ENCODE measurements around the gene UCN3. TPM values are rescaled to one million over a fixed set of nuclear protein-coding genes. Genes with fewer than 3 reads are reported as not detected.

UCN3 gene
- polyA plus RNA-seq, 2 of the 4 experiments (the other 2 are of a cell fraction): not detected

GRCh38 chr10:5343561-5343960 is 21.2 kb upstream of the UCN3 start:
- H3K4me2 ChIP-seq: no peak overlapping the region
- CTCF ChIA-PET: interaction anchor here (0.6 to 1.6 kb wide), 4 partner anchors 9 to 247 kb away, joined by 3 to 4 read pairs (median 4); no protein-coding TSS in a partner anchor
- no peaks in the 10 kb centered on the region for H3K4me1 ChIP-seq
- FAIRE-seq: no peak
- peak; percentile 50 to 72; a peak in 3 of 6 replicates for ATAC-seq
- peak in 1 of 2 experiments; percentile 45 for DNase-seq (ENCODE audit: low read depth in 1 of 2, low spot score in 1 of 2)
- no peaks in the 10 kb centered on the region for H3K9me3 ChIP-seq
- H3K4me3 ChIP-seq: no peak overlapping the region
- TF ChIP-seq RAD21 (conservative IDR thresholded peaks at IDR 0.05 in 1 of 2, IDR thresholded peaks at IDR 0.05 in 1 of 2) (peak; percentile 15 to 46; a peak in 2 of 5 replicates), RARB (CRISPR knock-in tag; IDR thresholded peaks at IDR 0.05) (no peak)
- TF ChIP-seq, protein P1, sequence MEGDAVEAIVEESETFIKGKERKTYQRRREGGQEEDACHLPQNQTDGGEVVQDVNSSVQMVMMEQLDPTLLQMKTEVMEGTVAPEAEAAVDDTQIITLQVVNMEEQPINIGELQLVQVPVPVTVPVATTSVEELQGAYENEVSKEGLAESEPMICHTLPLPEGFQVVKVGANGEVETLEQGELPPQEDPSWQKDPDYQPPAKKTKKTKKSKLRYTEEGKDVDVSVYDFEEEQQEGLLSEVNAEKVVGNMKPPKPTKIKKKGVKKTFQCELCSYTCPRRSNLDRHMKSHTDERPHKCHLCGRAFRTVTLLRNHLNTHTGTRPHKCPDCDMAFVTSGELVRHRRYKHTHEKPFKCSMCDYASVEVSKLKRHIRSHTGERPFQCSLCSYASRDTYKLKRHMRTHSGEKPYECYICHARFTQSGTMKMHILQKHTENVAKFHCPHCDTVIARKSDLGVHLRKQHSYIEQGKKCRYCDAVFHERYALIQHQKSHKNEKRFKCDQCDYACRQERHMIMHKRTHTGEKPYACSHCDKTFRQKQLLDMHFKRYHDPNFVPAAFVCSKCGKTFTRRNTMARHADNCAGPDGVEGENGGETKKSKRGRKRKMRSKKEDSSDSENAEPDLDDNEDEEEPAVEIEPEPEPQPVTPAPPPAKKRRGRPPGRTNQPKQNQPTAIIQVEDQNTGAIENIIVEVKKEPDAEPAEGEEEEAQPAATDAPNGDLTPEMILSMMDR (IDR thresholded peaks at IDR 0.05): no peak
- WGBS (ENCODE audit: missing lambda C conversion rate): 74% methylated on average over 4 of the region's 4 CpGs
- no peak overlapping the region for H3K27ac ChIP-seq
- POLR2A ChIA-PET: no interaction called here

DNA sequence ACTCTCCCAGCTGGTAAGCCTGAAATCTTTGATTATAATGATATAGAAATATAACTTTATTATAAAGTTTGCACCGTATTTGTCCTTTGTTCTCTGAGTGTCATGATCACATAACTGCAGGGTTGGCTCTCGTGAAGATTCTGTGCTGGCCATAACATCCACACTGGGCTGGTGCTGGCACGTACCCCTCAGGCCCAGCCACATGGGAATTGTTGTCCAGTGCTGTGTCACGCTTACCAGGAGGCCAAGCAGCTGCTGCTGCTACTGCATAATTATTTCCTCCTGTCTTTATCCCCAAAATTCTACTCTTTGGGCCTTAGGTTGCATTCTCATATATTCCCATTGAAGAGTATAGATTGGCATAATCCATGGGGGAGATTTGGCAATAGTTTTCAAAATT is 20.8 kb upstream of the UCN3 start:
- ATAC-seq (no peak), DNase-seq (ENCODE audit: low read depth in 1 of 2, low spot score in 1 of 2) (no peak), FAIRE-seq (no peak)
- no peaks in the 10 kb centered on the region for H3K9me3 ChIP-seq
- no peak overlapping the region for H3K27ac ChIP-seq
- ChIA-PET CTCF (interaction anchor here (0.7 to 1.6 kb wide), 3 partner anchors 10 to 59 kb away, joined by 3 to 4 read pairs (median 4); no protein-coding TSS in a partner anchor), POLR2A (interaction anchor here (0.6 kb wide), 1 partner anchor 496 kb away, joined by 3 read pairs; no protein-coding TSS in a partner anchor)
- no peak for TF ChIP-seq POLR2A (IDR thresholded peaks at IDR 0.05; ENCODE audit: low read length)
- TF ChIP-seq MAX (IDR thresholded peaks at IDR 0.05): no peak
- TF ChIP-seq CEBPB (IDR thresholded peaks at IDR 0.05): no peak
- TF ChIP-seq RARB (CRISPR knock-in tag; IDR thresholded peaks at IDR 0.05): no peak
- H3K4me3 ChIP-seq: no peak overlapping the region
- H3K4me2 ChIP-seq: no peak overlapping the region
- 0 out of 3 replicates have a peak, but pooled peaks cover under 1% of the 10 kb centered on the region for H3K4me1 ChIP-seq
- WGBS (ENCODE audit: missing lambda C conversion rate): 88% methylated on average over 4 of the region's 4 CpGs

- TF ChIP-seq PHF8 (IDR thresholded peaks at IDR 0.05; ENCODE audit: borderline replicate concordance, low read depth): no peak
- TF ChIP-seq KDM5A (IDR thresholded peaks at IDR 0.05): no peak
- no peak for TF ChIP-seq FOSL2 (IDR thresholded peaks at IDR 0.05)
- no peak for TF ChIP-seq FOSL2 (CRISPR knock-in tag; IDR thresholded peaks at IDR 0.05)
- no peak for TF ChIP-seq CBX2 (IDR thresholded peaks at IDR 0.05; ENCODE audit: borderline replicate concordance, low read depth)
- no peak for TF ChIP-seq ZNF302 (CRISPR knock-in tag; IDR thresholded peaks at IDR 0.05)
- TF ChIP-seq MAZ (IDR thresholded peaks at IDR 0.05; ENCODE audit: borderline replicate concordance, low read depth, low read length): no peak
- no peak for TF ChIP-seq ZSCAN20 (CRISPR knock-in tag; IDR thresholded peaks at IDR 0.05)
- ChIA-PET CTCF (no interaction called here), POLR2A (interaction anchor here (0.6 kb wide), 1 partner anchor 497 kb away, joined by 3 read pairs; no protein-coding TSS in a partner anchor)
- FAIRE-seq (no peak), DNase-seq (ENCODE audit: low read depth in 1 of 2, low spot score in 1 of 2) (no peak), ATAC-seq (no peak)
- Histone ChIP-seq H3K4me1 (0 out of 3 replicates have a peak, but pooled peaks cover 8% of the 10 kb centered on the region), H3K9me3 (no peaks in the 10 kb centered on the region), H3K27ac (no peak overlapping the region), H3K4me2 (no peak overlapping the region), H3K4me3 (no peak overlapping the region)
Observed at GRCh38 chr10:5344746-5345145, 20.0 kb upstream of the UCN3 start.

GRCh38 chr10:5346881-5347280 is 17.9 kb upstream of the UCN3 start:
- no peak for FAIRE-seq
- Histone ChIP-seq H3K4me3 (no peak overlapping the region), H3K9me3 (no peaks in the 10 kb centered on the region), H3K4me2 (no peak overlapping the region), H3K27ac (no peak overlapping the region), H3K4me1 (0 out of 3 replicates have a peak, but pooled peaks cover 8% of the 10 kb centered on the region)
- POLR2A ChIA-PET: no interaction called here
- DNase-seq (ENCODE audit: low read depth in 1 of 2, low spot score in 1 of 2): no peak
- TF ChIP-seq RNF2 (IDR thresholded peaks at IDR 0.05; ENCODE audit: borderline replicate concordance, low read depth): no peak
- TF ChIP-seq NPAS2 (CRISPR knock-in tag; IDR thresholded peaks at IDR 0.05; ENCODE audit: borderline replicate concordance): no peak
- TF ChIP-seq BHLHE40 (IDR thresholded peaks at IDR 0.05; ENCODE audit: low read depth, low read length): no peak
- TF ChIP-seq MYC (IDR thresholded peaks at IDR 0.05; ENCODE audit: borderline replicate concordance, low read length): no peak
- TF ChIP-seq CBX2 (IDR thresholded peaks at IDR 0.05; ENCODE audit: borderline replicate concordance, low read depth): no peak
- TF ChIP-seq KDM1A (IDR thresholded peaks at IDR 0.05; ENCODE audit: low read depth): no peak
- TF ChIP-seq SREBF2 (IDR thresholded peaks at IDR 0.05): no peak
- no peak for TF ChIP-seq ESRRA (IDR thresholded peaks at IDR 0.05; ENCODE audit: borderline replicate concordance, low read length)
- TF ChIP-seq GATA3 (IDR thresholded peaks at IDR 0.05; ENCODE audit: borderline replicate concordance): no peak
- ATAC-seq: no peak
- CTCF ChIA-PET: no interaction called here
- WGBS (ENCODE audit: missing lambda C conversion rate): 60% methylated on average over 4 of the region's 4 CpGs
